PC-3 (cell line): Measurements from ENCODE around the gene PPP1CB. TPM values are rescaled to one million over a fixed set of nuclear protein-coding genes. Genes with fewer than 3 reads are reported as not detected.
A peak's percentile ranks its signal among the peaks of the same experiment; 100 is the strongest.

Experiments used
- ATAC-seq: fragments of 200-7000 bp; cut with Tn5 transposase; 2 replicates; pipeline ENCODE4 v1.9.1; 2020; ENCODE audit warnings: mild to moderate bottlenecking, moderate library complexity
- BruUV-seq: library from RNA; stranded (reverse); fragments of 400-500 nt; replicated peaks from 2 replicates; lab custom pipeline; 2021; lab: Mats Ljungman, UMichigan
- CTCF ChIA-PET: fragments of 300-600 bp; sonication (Branson Sonifier 250); formaldehyde crosslinking; loops from one replicate; lab custom pipeline; 2022; ENCODE audit warnings: antibody characterized with exemption; lab: Charles Lee
- POLR2A ChIA-PET: fragments of 300-600 bp; sonication (Branson Sonifier 250); formaldehyde crosslinking; loops from one replicate; lab custom pipeline; 2022; ENCODE audit warnings: antibody characterized with exemption; ENCODE audit not compliant: unreplicated experiment; lab: Charles Lee
- DNase-seq: peaks from one replicate; pipeline ENCODE4 v3.0.0-alpha.2; 2015
- H2AFZ ChIP-seq: fragments of 300-600 bp; sonication (generic); 2 replicates; pipeline ENCODE4 v1.6.0; 2016; ENCODE audit warnings: antibody characterized with exemption, low read length
- H3F3A ChIP-seq: fragments of 300-600 bp; sonication (generic); one replicate; pipeline ENCODE4 v1.6.0; 2017; ENCODE audit warnings: antibody characterized with exemption, low read length, control low read depth, mild to moderate bottlenecking; ENCODE audit not compliant: unreplicated experiment
- H3K27ac ChIP-seq: fragments of 300-600 bp; sonication (generic); 2 replicates; pipeline ENCODE4 v1.5.1; 2016; ENCODE audit warnings: mild to moderate bottlenecking, low read length
- H3K27me3 ChIP-seq: fragments of 300-600 bp; sonication (generic); 2 replicates; pipeline ENCODE4 v1.6.1; 2016; ENCODE audit warnings: low read length, mixed read lengths
- H3K36me3 ChIP-seq: fragments of 300-600 bp; sonication (generic); 2 replicates; pipeline ENCODE4 v1.6.1; 2016; ENCODE audit warnings: low read depth, mixed run types, low read length, mixed read lengths
- H3K4me1 ChIP-seq: fragments of 300-600 bp; sonication (generic); 2 replicates; pipeline ENCODE4 v1.5.1; 2016; ENCODE audit warnings: low read length; ENCODE audit not compliant: insufficient read depth
- H3K4me2 ChIP-seq: fragments of 300-600 bp; sonication (generic); 2 replicates; pipeline ENCODE4 v1.6.0; 2016; ENCODE audit warnings: low read length
- H3K4me3 ChIP-seq: fragments of 300-600 bp; sonication (generic); 2 replicates; pipeline ENCODE4 v1.5.1; 2016; ENCODE audit warnings: mild to moderate bottlenecking, low read length, mixed read lengths
- H3K79me2 ChIP-seq: fragments of 300-600 bp; sonication (generic); 2 replicates; pipeline ENCODE4 v1.6.1; 2017; ENCODE audit warnings: low read length, mixed read lengths
- H3K9ac ChIP-seq: fragments of 300-600 bp; sonication (generic); 2 replicates; pipeline ENCODE4 v1.6.0; 2016; ENCODE audit warnings: mild to moderate bottlenecking, low read length
- H3K9me2 ChIP-seq: fragments of 300-600 bp; sonication (generic); replicated peaks from 2 replicates; pipeline ENCODE4 v1.6.1; 2016; ENCODE audit warnings: mixed run types, low read length, mixed read lengths
- H3K9me3 ChIP-seq: fragments of 300-600 bp; sonication (generic); 2 replicates; pipeline ENCODE4 v1.6.1; 2016; ENCODE audit warnings: low read length, mixed read lengths
- H4K20me1 ChIP-seq: fragments of 300-600 bp; sonication (generic); 2 replicates; pipeline ENCODE4 v1.6.1; 2016; ENCODE audit warnings: low read length, mixed read lengths
- CTCF ChIP-seq: fragments of 300-600 bp; sonication (generic); conservative IDR thresholded peaks from 2 replicates; pipeline ENCODE4 v1.5.1; 2017; ENCODE audit warnings: antibody characterized with exemption, low read depth, mild to moderate bottlenecking, low read length
- EZH2 ChIP-seq: fragments of 300-600 bp; sonication (generic); IDR thresholded peaks from one replicate; pipeline ENCODE4 v1.6.1; 2017; ENCODE audit warnings: antibody characterized with exemption, mild to moderate bottlenecking, low read length; ENCODE audit not compliant: unreplicated experiment
- EZH2phosphoT487 ChIP-seq: fragments of 300-600 bp; sonication (generic); IDR thresholded peaks from 2 replicates; pipeline ENCODE4 v1.6.1; 2018; ENCODE audit warnings: mild to moderate bottlenecking, antibody characterized with exemption, low read length, borderline replicate concordance
- intact Hi-C: fragments of 100-400 bp; cut with micrococcal nuclease; formaldehyde crosslinking; loops from 2 replicates; pipeline ENCODE4 v1.9.0; 2023
- total RNA-seq: library from RNA; depleted of rRNA; stranded (reverse); fragments of >200 nt; gene quantifications from 2 replicates; pipeline ENCODE4 v1.2.3, GENCODE V29; 2014

PPP1CB gene
- total RNA-seq, 1 experiment from 2014 or later = 84.2 TPM

- Histone ChIP-seq H4K20me1 (no peaks in the 10 kb centered on the region), H3K4me1 (peaks cover 38% of the 10 kb centered on the region), H3F3A (no peaks in the 10 kb centered on the region), H3K9me3 (no peaks in the 10 kb centered on the region), H3K27ac (peak overlapping the region; percentile 80), H3K79me2 (no peaks in the 10 kb centered on the region), H3K4me3 (no peak overlapping the region), H3K9ac (0 out of 2 replicates have a peak overlapping the region, but pooled peaks have one; percentile 3), H3K36me3 (no peaks in the 10 kb centered on the region), H3K27me3 (no peaks in the 10 kb centered on the region), H3K4me2 (peak overlapping the region; percentile 59), H2AFZ (0 out of 2 replicates have a peak overlapping the region, but pooled peaks have one; percentile 14), H3K9me2 (no peaks in the 10 kb centered on the region)
- TF ChIP-seq EZH2phosphoT487 (no peak), CTCF (no peak)
- POLR2A ChIA-PET = interaction anchor here (0.7 kb wide), 2 partner anchors 13 to 38 kb away, joined by 5 to 6 read pairs; no protein-coding TSS in a partner anchor
- ATAC-seq = peak; percentile 55
- intact Hi-C loops = loop anchor here (2.0 to 5.0 kb wide), 3 partner anchors 35 to 75 kb away; partner anchors contain the start of gene PPP1CB
- BruUV-seq = no TSS peak
- peak; percentile 77 for DNase-seq
- CTCF ChIA-PET = no interaction called here
These were observed 34.3 kb upstream of the PPP1CB start for GRCh38 chr2:28717339-28717758.

- intact Hi-C loops = no loop called here
- no peaks in the 10 kb centered on the region for H4K20me1 ChIP-seq
- H3K9me2 ChIP-seq = no peaks in the 10 kb centered on the region
- no peak overlapping the region for H2AFZ ChIP-seq
- no peaks in the 10 kb centered on the region for H3K27me3 ChIP-seq
- H3K36me3 ChIP-seq = no peaks in the 10 kb centered on the region
- no peak overlapping the region for H3K9ac ChIP-seq
- DNase-seq (no peak), ATAC-seq (no peak)
- TF ChIP-seq CTCF (no peak), EZH2phosphoT487 (no peak), EZH2 (no peak)
- H3K9me3 ChIP-seq = no peaks in the 10 kb centered on the region
- H3K4me1 ChIP-seq = peaks cover 26% of the 10 kb centered on the region
- no peak overlapping the region for H3K4me3 ChIP-seq
- H3F3A ChIP-seq = no peaks in the 10 kb centered on the region
- H3K79me2 ChIP-seq = no peaks in the 10 kb centered on the region
- ChIA-PET CTCF (no interaction called here), POLR2A (no interaction called here)
- H3K27ac ChIP-seq = no peak overlapping the region
- BruUV-seq = no TSS peak
- H3K4me2 ChIP-seq = no peak overlapping the region
These were observed 31.3 kb upstream of the PPP1CB start for GRCh38 chr2:28720345-28720744.

GRCh38 chr2:28721601-28722191 is 29.9 kb upstream of the PPP1CB start:
- Histone ChIP-seq H3K9me2 (no peaks in the 10 kb centered on the region), H3K27me3 (no peaks in the 10 kb centered on the region), H3F3A (no peaks in the 10 kb centered on the region), H3K4me1 (peaks cover 12% of the 10 kb centered on the region), H4K20me1 (no peaks in the 10 kb centered on the region), H3K27ac (no peak overlapping the region), H3K4me2 (no peak overlapping the region), H2AFZ (no peak overlapping the region), H3K36me3 (no peaks in the 10 kb centered on the region), H3K9ac (no peak overlapping the region), H3K9me3 (no peaks in the 10 kb centered on the region), H3K4me3 (no peak overlapping the region), H3K79me2 (no peaks in the 10 kb centered on the region)
- ChIA-PET CTCF (no interaction called here), POLR2A (no interaction called here)
- DNase-seq = no peak
- no peak for ATAC-seq
- no TSS peak for BruUV-seq
- intact Hi-C loops = no loop called here
- TF ChIP-seq CTCF (no peak), EZH2 (no peak), EZH2phosphoT487 (no peak)
